Bronchus fibroblast of lung (primary cell): Measurements from ENCODE around the gene ISM2. TPM values are rescaled to one million over a fixed set of nuclear protein-coding genes. Genes with fewer than 3 reads are reported as not detected.

Source experiments
- total RNA-seq: library from RNA; depleted of rRNA; stranded (reverse); fragments of >200 nt; gene quantifications from 2 replicates; pipeline ENCODE4 v1.2.3, GENCODE V29; 2015

ISM2 gene
- 0.15 TPM in 1 of 2 replicates, not detected in the other for total RNA-seq

GRCh38 chr14:77498120-77498979, at the start of gene ISM2:
TSS of gene ISM2 (minus strand) at chr14:77498816. CDS start at chr14:77498793, 23 bp downstream.

GRCh38 chr14:77457522-77458248, 40.9 kb downstream of the ISM2 start, which contains the start of the genes AHSA1 and VIPAS39:
TSS of gene AHSA1 (plus strand) at chr14:77458093. CDS start at chr14:77458190, 97 bp downstream.
TSS of gene VIPAS39 (minus strand) at chr14:77457601. CDS start at chr14:77454102, 3,499 bp downstream.

Other genes starting within 250 kb of the ISM2 start
- not detected in 2 replicates for gene NGB, start 227.6 kb downstream of the ISM2 start, total RNA-seq
- gene POMT2, start 177.9 kb downstream of the ISM2 start, total RNA-seq: 10.3 and 13.1 TPM in 2 replicates
- 31.8 and 34.8 TPM in 2 replicates for gene GSTZ1, start 177.8 kb downstream of the ISM2 start, total RNA-seq
- 3.9 and 5.0 TPM in 2 replicates for gene TMED8, start 121.7 kb downstream of the ISM2 start, total RNA-seq
- gene SAMD15, start 121.4 kb downstream of the ISM2 start, total RNA-seq: 0.45 and 1.0 TPM in 2 replicates
- gene NOXRED1, start 75.3 kb downstream of the ISM2 start, total RNA-seq: not detected in 2 replicates
- 21.7 and 22.2 TPM in 2 replicates for gene VIPAS39, start 41.2 kb downstream of the ISM2 start, total RNA-seq
- gene AHSA1, start 40.7 kb downstream of the ISM2 start, total RNA-seq: 123 and 136 TPM in 2 replicates
- 15.0 and 16.6 TPM in 2 replicates for gene SPTLC2, start 117.8 kb upstream of the ISM2 start, total RNA-seq
- 10.9 and 11.0 TPM in 2 replicates for gene ALKBH1, start 209.2 kb upstream of the ISM2 start, total RNA-seq
- 536 and 598 TPM in 2 replicates for gene SLIRP, start 209.3 kb upstream of the ISM2 start, total RNA-seq